Mesothelial cell of epicardium (in vitro differentiated cells): ENCODE data around the gene HOXA5. TPM values are rescaled to one million over a fixed set of nuclear protein-coding genes. Genes with fewer than 3 reads are reported as not detected.

Source experiments
- DNase-seq, 2 experiments: peaks; one replicate each; pipeline ENCODE4 v3.0.0; 2021; ENCODE audit warnings: low spot score in 2 of 2; ENCODE audit not compliant: unreplicated experiment in 2 of 2
- H3K27ac Mint-ChIP-seq: 2 replicates; pipeline ENCODE4 v1.8.0; 2021; ENCODE audit warnings: mixed read lengths
- H3K27me3 Mint-ChIP-seq: 2 replicates; pipeline ENCODE4 v1.8.0; 2021; ENCODE audit warnings: low read depth, mixed read lengths
- H3K36me3 Mint-ChIP-seq: 2 replicates; pipeline ENCODE4 v1.8.0; 2021; ENCODE audit warnings: mixed read lengths
- H3K4me1 Mint-ChIP-seq: 2 replicates; pipeline ENCODE4 v1.8.0; 2021; ENCODE audit warnings: mixed read lengths
- H3K4me3 Mint-ChIP-seq: 2 replicates; pipeline ENCODE4 v1.8.0; 2021; ENCODE audit warnings: mild to moderate bottlenecking, moderate library complexity, mixed read lengths
- H3K9me3 Mint-ChIP-seq: 2 replicates; pipeline ENCODE4 v1.8.0; 2021; ENCODE audit warnings: mixed read lengths
- CTCF ChIP-seq: fragments of 200-600 bp; sonication (generic); IDR thresholded peaks from one replicate; pipeline ENCODE4 v1.5.0; 2021; ENCODE audit warnings: antibody characterized with exemption; ENCODE audit not compliant: unreplicated experiment
- total RNA-seq: library from RNA; stranded (reverse); gene quantifications from 3 replicates; pipeline ENCODE4 v1.2.1, GENCODE V29; 2021

The HOXA5 gene
- total RNA-seq, 1 donor from 2014 or later = 133 TPM

GRCh38 chr7:27161721-27162560 lies 18.5 kb upstream of the HOXA5 start:
- H3K4me3 Mint-ChIP-seq = peak overlapping the region; percentile 61
- peak in 1 of 2 experiments; percentile 19 for DNase-seq

GRCh38 chr7:27161214-27161720 lies 17.8 kb upstream of the HOXA5 start:
- Mint-ChIP-seq H3K27ac (peak overlapping the region; percentile 87), H3K4me1 (peaks cover 52% of the 10 kb centered on the region), H3K27me3 (peaks cover 86% of the 10 kb centered on the region), H3K9me3 (no peaks in the 10 kb centered on the region), H3K36me3 (peaks cover 3% of the 10 kb centered on the region), H3K4me3 (peak overlapping the region; percentile 77)
- TF ChIP-seq CTCF = peak; percentile 34
- DNase-seq = no peak

More at GRCh38 chr7:27161721-27162560, 18.5 kb upstream of the HOXA5 start:
- TF ChIP-seq CTCF = no peak
- peaks cover 53% of the 10 kb centered on the region for H3K4me1 Mint-ChIP-seq
- H3K27ac Mint-ChIP-seq = peak overlapping the region; percentile 88
- H3K36me3 Mint-ChIP-seq = peaks cover 3% of the 10 kb centered on the region
- H3K27me3 Mint-ChIP-seq = peaks cover 89% of the 10 kb centered on the region
- no peaks in the 10 kb centered on the region for H3K9me3 Mint-ChIP-seq

GRCh38 chr7:27160546-27161213 lies 17.2 kb upstream of the HOXA5 start:
- Mint-ChIP-seq H3K4me1 (peaks cover 49% of the 10 kb centered on the region), H3K27me3 (peaks cover 83% of the 10 kb centered on the region), H3K36me3 (peaks cover 3% of the 10 kb centered on the region), H3K4me3 (peak overlapping the region; percentile 77), H3K9me3 (no peaks in the 10 kb centered on the region), H3K27ac (peak overlapping the region; percentile 87)
- peak; percentile 80 to 96 for DNase-seq
- TF ChIP-seq CTCF = peak; percentile 100

GRCh38 chr7:27160145-27160545 lies 16.7 kb upstream of the HOXA5 start:
- Mint-ChIP-seq H3K9me3 (no peaks in the 10 kb centered on the region), H3K36me3 (peaks cover 3% of the 10 kb centered on the region), H3K27ac (no peak overlapping the region), H3K4me1 (peaks cover 52% of the 10 kb centered on the region), H3K27me3 (peaks cover 84% of the 10 kb centered on the region), H3K4me3 (peak overlapping the region; percentile 66)
- no peak for TF ChIP-seq CTCF
- peak in 1 of 2 experiments; percentile 16 for DNase-seq

GRCh38 chr7:27159266-27160144 lies 16.0 kb upstream of the HOXA5 start:
- DNase-seq = no peak
- H3K9me3 Mint-ChIP-seq = no peaks in the 10 kb centered on the region
- H3K27ac Mint-ChIP-seq = peak overlapping the region; percentile 87
- peaks cover 7% of the 10 kb centered on the region for H3K36me3 Mint-ChIP-seq
- no peak for TF ChIP-seq CTCF
- H3K27me3 Mint-ChIP-seq = peaks cover 84% of the 10 kb centered on the region
- peaks cover 55% of the 10 kb centered on the region for H3K4me1 Mint-ChIP-seq
- H3K4me3 Mint-ChIP-seq = peak overlapping the region; percentile 66
